Fibroblast of lung (primary cell): ENCODE measurements around the gene TRIM71. TPM values are rescaled to one million over a fixed set of nuclear protein-coding genes. Genes with fewer than 3 reads are reported as not detected.

Source experiments
- DNase-seq, 2 donors: peaks; one replicate each; pipeline versions ENCODE4 v3.0.0 to v3.0.0-alpha.2; 2010; ENCODE audit warnings: low read depth in 2 of 2
- H2AFZ ChIP-seq: 2 replicates; pipeline ENCODE4 v1.5.1; 2012; ENCODE audit warnings: low read length, control low read depth, inconsistent platforms
- H3K27ac ChIP-seq: 2 replicates; pipeline ENCODE4 v1.5.1; 2011; ENCODE audit warnings: low read length, control low read depth; ENCODE audit not compliant: insufficient read depth
- H3K27me3 ChIP-seq: 2 replicates; pipeline ENCODE4 v1.5.1; 2011; ENCODE audit warnings: mild to moderate bottlenecking, low read length; ENCODE audit not compliant: control insufficient read depth, insufficient read depth
- H3K36me3 ChIP-seq: 2 replicates; pipeline ENCODE4 v1.5.1; 2011; ENCODE audit warnings: low read length; ENCODE audit not compliant: control insufficient read depth, insufficient read depth
- H3K4me1 ChIP-seq: 2 replicates; pipeline ENCODE4 v1.5.1; 2011; ENCODE audit warnings: low read length; ENCODE audit not compliant: control insufficient read depth, insufficient read depth; ENCODE audit errors: extremely low read depth
- H3K4me2 ChIP-seq: 2 replicates; pipeline ENCODE4 v1.5.1; 2011; ENCODE audit warnings: low read length, control low read depth; ENCODE audit not compliant: insufficient read depth; ENCODE audit errors: extremely low read depth
- H3K4me3 ChIP-seq, 4 experiments: fragments of 200-600 bp in 1 of 4; sonication (generic) in 1 of 4; replicated peaks in 1 of 4; 2 replicates each; pipeline ENCODE4 v1.5.1; 2011 to 2016; ENCODE audit warnings: low read length in 4 of 4, low read depth in 3 of 4, mild to moderate bottlenecking in 3 of 4, control low read depth in 2 of 4, inconsistent platforms in 1 of 4, mixed read lengths in 1 of 4; ENCODE audit not compliant: insufficient read depth in 1 of 4; ENCODE audit errors: control extremely low read depth in 1 of 4
- H3K79me2 ChIP-seq: 2 replicates; pipeline ENCODE4 v1.5.1; 2012; ENCODE audit warnings: mild to moderate bottlenecking, low read length, inconsistent platforms; ENCODE audit not compliant: control insufficient read depth, insufficient read depth
- H3K9ac ChIP-seq: 2 replicates; pipeline ENCODE4 v1.5.1; 2011; ENCODE audit warnings: mild to moderate bottlenecking, low read length, control low read depth; ENCODE audit not compliant: insufficient read depth
- H3K9me3 ChIP-seq: 2 replicates; pipeline ENCODE4 v1.5.1; 2012; ENCODE audit warnings: low read depth, low read length; ENCODE audit not compliant: control insufficient read depth, insufficient read depth
- H4K20me1 ChIP-seq: 2 replicates; pipeline ENCODE4 v1.5.1; 2011; ENCODE audit warnings: low read length; ENCODE audit not compliant: control insufficient read depth, insufficient read depth; ENCODE audit errors: extremely low read depth
- CTCF ChIP-seq, 2 donors: IDR thresholded peaks in 1 of 2; conservative IDR thresholded peaks in 1 of 2; 1 replicate in 1 of 2; 2 replicates in 1 of 2; pipeline ENCODE4 v1.5.1; 2011 to 2012; ENCODE audit warnings: low read length in 2 of 2, control low read depth in 1 of 2, inconsistent platforms in 1 of 2, low read depth in 1 of 2, mild to moderate bottlenecking in 1 of 2
- EZH2 ChIP-seq: IDR thresholded peaks from 2 replicates; pipeline ENCODE4 v1.5.1; 2012; ENCODE audit warnings: low read length, control low read depth, mild to moderate bottlenecking; ENCODE audit errors: missing control alignments
- polyA plus RNA-seq, 2 donors: library from polyadenylated mRNA; depleted of rRNA in 1 of 2; stranded (reverse) in 1 of 2; unstranded in 1 of 2; fragments of >200 nt; gene quantifications; 2 replicates each; pipeline ENCODE4 v1.2.1, GENCODE V29; 2011 to 2012; ENCODE audit warnings: missing spikeins in 1 of 2
- total RNA-seq: library from RNA; depleted of rRNA; stranded (reverse); fragments of >200 nt; gene quantifications from 2 replicates; pipeline ENCODE4 v1.2.1, GENCODE V29; 2014

The TRIM71 gene
- total and polyA plus RNA-seq, 2 donors (not counting 1 experiment from before 2014, with no cell fraction given): under 0.01 to 0.02 TPM

- H3K27ac ChIP-seq: no peak overlapping the region
- H3K79me2 ChIP-seq: no peaks in the 10 kb centered on the region
- H3K4me2 ChIP-seq: no peak overlapping the region
- TF ChIP-seq EZH2 (no peak), CTCF (conservative IDR thresholded peaks at IDR 0.05 in 1 of 2, IDR thresholded peaks at IDR 0.05 in 1 of 2; ENCODE audit: low read depth in 1 of 2, low read length in 2 of 2) (no peak)
- H3K9ac ChIP-seq: no peak overlapping the region
- no peaks in the 10 kb centered on the region for H3K36me3 ChIP-seq
- DNase-seq: no peak
- H2AFZ ChIP-seq: no peak overlapping the region
- no peaks in the 10 kb centered on the region for H4K20me1 ChIP-seq
- H3K4me1 ChIP-seq: no peaks in the 10 kb centered on the region
- no peaks in the 10 kb centered on the region for H3K27me3 ChIP-seq
- H3K4me3 ChIP-seq: no peak overlapping the region
- no peaks in the 10 kb centered on the region for H3K9me3 ChIP-seq
Observed at GRCh38 chr3:32909999-32910398, 92.2 kb downstream of the TRIM71 start.

GRCh38 chr3:32910954-32911353, 93.2 kb downstream of the TRIM71 start:
- H3K36me3 ChIP-seq: no peaks in the 10 kb centered on the region
- TF ChIP-seq EZH2 (no peak), CTCF (conservative IDR thresholded peaks at IDR 0.05 in 1 of 2, IDR thresholded peaks at IDR 0.05 in 1 of 2; ENCODE audit: low read depth in 1 of 2, low read length in 2 of 2) (no peak)
- no peaks in the 10 kb centered on the region for H3K4me1 ChIP-seq
- no peak overlapping the region for H2AFZ ChIP-seq
- no peaks in the 10 kb centered on the region for H3K27me3 ChIP-seq
- H3K27ac ChIP-seq: no peak overlapping the region
- peak; percentile 18 to 42 for DNase-seq
- no peak overlapping the region for H3K4me3 ChIP-seq
- no peaks in the 10 kb centered on the region for H3K79me2 ChIP-seq
- no peak overlapping the region for H3K9ac ChIP-seq
- H3K9me3 ChIP-seq: no peaks in the 10 kb centered on the region
- no peaks in the 10 kb centered on the region for H4K20me1 ChIP-seq
- H3K4me2 ChIP-seq: no peak overlapping the region

- DNase-seq: no peak
- no peak overlapping the region for H2AFZ ChIP-seq
- H3K27me3 ChIP-seq: no peaks in the 10 kb centered on the region
- H3K27ac ChIP-seq: no peak overlapping the region
- H4K20me1 ChIP-seq: no peaks in the 10 kb centered on the region
- no peak overlapping the region for H3K4me3 ChIP-seq
- H3K9ac ChIP-seq: no peak overlapping the region
- no peaks in the 10 kb centered on the region for H3K4me1 ChIP-seq
- no peaks in the 10 kb centered on the region for H3K9me3 ChIP-seq
- no peak overlapping the region for H3K4me2 ChIP-seq
- no peak for TF ChIP-seq CTCF (conservative IDR thresholded peaks at IDR 0.05 in 1 of 2, IDR thresholded peaks at IDR 0.05 in 1 of 2; ENCODE audit: low read depth in 1 of 2, low read length in 2 of 2)
- TF ChIP-seq EZH2: no peak
- H3K79me2 ChIP-seq: no peaks in the 10 kb centered on the region
- no peaks in the 10 kb centered on the region for H3K36me3 ChIP-seq
Observed at GRCh38 chr3:32912046-32912445, 94.2 kb downstream of the TRIM71 start.
